BE2C (cell line): Measurements from ENCODE around the gene FAM124A. TPM values are rescaled to one million over a fixed set of nuclear protein-coding genes. Genes with fewer than 3 reads are reported as not detected.
A peak's percentile ranks its signal among the peaks of the same experiment; 100 is the strongest.

ENCODE experiments used
- DNase-seq: peaks from one replicate; pipeline ENCODE4 v3.0.0-alpha.2; 2020
- H3K27me3 ChIP-seq: fragments of 250-450 bp; sonication (Bioruptor Pico); 2 replicates; pipeline ENCODE4 v1.5.1; 2020; ENCODE audit warnings: mild to moderate bottlenecking
- H3K36me3 ChIP-seq: fragments of 250-450 bp; sonication (Bioruptor Pico); 2 replicates; pipeline ENCODE4 v1.5.1; 2020; ENCODE audit warnings: mild to moderate bottlenecking
- H3K4me1 ChIP-seq: fragments of 250-450 bp; sonication (Bioruptor Pico); 2 replicates; pipeline ENCODE4 v1.5.1; 2020
- H3K4me3 ChIP-seq: 2 replicates; pipeline ENCODE4 v1.5.1; 2011; ENCODE audit warnings: low read depth, low read length
- H3K9me3 ChIP-seq: fragments of 250-450 bp; sonication (Bioruptor Pico); 2 replicates; pipeline ENCODE4 v1.5.1; 2020
- CTCF ChIP-seq: IDR thresholded peaks from 2 replicates; pipeline ENCODE4 v1.5.1; 2012; ENCODE audit warnings: mild to moderate bottlenecking, low read depth, low read length
- polyA plus RNA-seq: library from polyadenylated mRNA; unstranded; fragments of >200 nt; gene quantifications from one replicate; pipeline ENCODE4 v1.2.1, GENCODE V29; 2012; ENCODE audit warnings: low read depth, missing spikeins; ENCODE audit not compliant: insufficient read length, insufficient read depth

Gene FAM124A
- 13.1 TPM for polyA plus RNA-seq

GRCh38 chr13:51222037-51222685, at the start of gene FAM124A:
TSS of gene FAM124A (plus strand) at chr13:51222398. CDS start at chr13:51222502, 104 bp downstream.
- peaks cover 5% of the 10 kb centered on the region for H3K27me3 ChIP-seq
- H3K36me3 ChIP-seq: no peaks in the 10 kb centered on the region
- DNase-seq: peak; percentile 77
- no peak; the same call in 1 of the 2 replicates for TF ChIP-seq CTCF
- no peaks in the 10 kb centered on the region for H3K9me3 ChIP-seq
- peaks cover 26% of the 10 kb centered on the region for H3K4me1 ChIP-seq
- peak within 1 kb of the TSS; percentile 74 for H3K4me3 ChIP-seq

- no peaks in the 10 kb centered on the region for H3K9me3 ChIP-seq
- no peaks in the 10 kb centered on the region for H3K27me3 ChIP-seq
- H3K4me1 ChIP-seq: no peaks in the 10 kb centered on the region
- DNase-seq: no peak
- no peak overlapping the region for H3K4me3 ChIP-seq
- TF ChIP-seq CTCF: no peak
- no peaks in the 10 kb centered on the region for H3K36me3 ChIP-seq
Measured at GRCh38 chr13:51175021-51175420, 47.2 kb upstream of the FAM124A start.

GRCh38 chr13:51175639-51176038, 46.6 kb upstream of the FAM124A start:
- Histone ChIP-seq H3K9me3 (no peaks in the 10 kb centered on the region), H3K36me3 (no peaks in the 10 kb centered on the region), H3K27me3 (no peaks in the 10 kb centered on the region), H3K4me3 (no peak overlapping the region), H3K4me1 (no peaks in the 10 kb centered on the region)
- no peak for TF ChIP-seq CTCF
- DNase-seq: no peak

GRCh38 chr13:51177188-51177587, 45.0 kb upstream of the FAM124A start:
- H3K9me3 ChIP-seq: no peaks in the 10 kb centered on the region
- H3K27me3 ChIP-seq: no peaks in the 10 kb centered on the region
- TF ChIP-seq CTCF: no peak
- H3K4me3 ChIP-seq: no peak overlapping the region
- H3K4me1 ChIP-seq: no peaks in the 10 kb centered on the region
- H3K36me3 ChIP-seq: no peaks in the 10 kb centered on the region
- DNase-seq: no peak

- Histone ChIP-seq H3K27me3 (no peaks in the 10 kb centered on the region), H3K36me3 (no peaks in the 10 kb centered on the region), H3K4me3 (no peak overlapping the region), H3K9me3 (no peaks in the 10 kb centered on the region), H3K4me1 (no peaks in the 10 kb centered on the region)
- no peak for DNase-seq
- no peak for TF ChIP-seq CTCF
Measured at GRCh38 chr13:51178456-51179074, 43.6 kb upstream of the FAM124A start.

- no peak for TF ChIP-seq CTCF
- H3K9me3 ChIP-seq: no peaks in the 10 kb centered on the region
- DNase-seq: no peak
- H3K27me3 ChIP-seq: no peaks in the 10 kb centered on the region
- H3K4me3 ChIP-seq: no peak overlapping the region
- H3K4me1 ChIP-seq: no peaks in the 10 kb centered on the region
- no peaks in the 10 kb centered on the region for H3K36me3 ChIP-seq
Measured at GRCh38 chr13:51179432-51179971, 42.7 kb upstream of the FAM124A start.
